ENCODE measurements around the gene CRYBB2. TPM values are rescaled to one million over a fixed set of nuclear protein-coding genes. Genes with fewer than 3 reads are reported as not detected.

Gene CRYBB2, protein sequence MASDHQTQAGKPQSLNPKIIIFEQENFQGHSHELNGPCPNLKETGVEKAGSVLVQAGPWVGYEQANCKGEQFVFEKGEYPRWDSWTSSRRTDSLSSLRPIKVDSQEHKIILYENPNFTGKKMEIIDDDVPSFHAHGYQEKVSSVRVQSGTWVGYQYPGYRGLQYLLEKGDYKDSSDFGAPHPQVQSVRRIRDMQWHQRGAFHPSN
- not detected for total RNA-seq
- polyA plus RNA-seq (2013, experiment 1 of 2) = not detected
- 0.05 TPM for polyA plus RNA-seq (2013, experiment 2 of 2)
- total RNA-seq = 0 to 0.26 (median 0) reads per million in 172 experiments

DNA sequence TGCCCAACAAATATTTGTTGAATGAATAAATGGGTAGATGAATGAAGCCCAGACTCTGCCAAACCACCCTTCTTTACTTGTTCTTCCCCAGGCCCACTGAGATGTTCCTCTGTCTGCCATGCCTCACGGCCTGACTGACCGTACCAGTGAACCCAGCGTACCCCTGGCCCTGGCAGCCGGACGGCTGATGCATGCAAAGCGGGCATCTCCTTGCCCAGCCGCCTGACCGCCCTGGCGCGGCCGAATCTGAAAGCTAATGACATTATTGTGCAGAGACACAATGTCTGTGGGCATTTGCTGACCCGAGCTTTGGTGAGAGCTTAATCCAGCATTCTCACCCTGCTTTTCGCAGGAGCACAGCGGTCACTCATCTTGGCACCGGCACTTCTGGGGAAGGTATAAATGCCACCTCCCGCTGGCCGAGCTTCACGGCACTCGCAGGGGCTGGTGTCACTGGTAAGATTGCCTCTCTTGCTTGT lies at the start of gene CRYBB2:
Gene CRYBB2 (plus strand): TSS at position 429 of the 479 bp plus-strand sequence. CDS start 1,791 bp downstream, outside the sequence.
- intact Hi-C loops (cut with DNase I, micrococcal nuclease) = no loop called here
- Mint-ChIP-seq H3K27me3 (peaks cover 47% of the 10 kb centered on the region), H3K9me3 (no peaks in the 10 kb centered on the region), H3K36me3 (ENCODE audit: low read depth) (no peaks in the 10 kb centered on the region), H3K27ac (no peak within 1 kb of the TSS), H3K4me1 (ENCODE audit: low read depth) (no peaks in the 10 kb centered on the region), H3K4me3 (no peak within 1 kb of the TSS)
- CTCF ChIA-PET = no interaction called here
- Histone ChIP-seq H3K9me3 (ENCODE audit: control insufficient read depth in 1 of 2, insufficient read depth in 1 of 2, low read length in 2 of 2) (no peaks in the 10 kb centered on the region), H3K4me3 (ENCODE audit: low read length) (no peak within 1 kb of the TSS), H3K27ac (ENCODE audit: low read depth in 1 of 2, low read length in 2 of 2) (no peak within 1 kb of the TSS), H3K36me3 (ENCODE audit: insufficient read depth, low read length) (no peaks in the 10 kb centered on the region), H3K27me3 (ENCODE audit: control insufficient read depth in 1 of 2, insufficient read depth in 2 of 2, low read length in 2 of 2) (peaks cover 10 to 14% of the 10 kb centered on the region in 2 experiments), H3K4me1 (ENCODE audit: insufficient read depth, low read length) (no peaks in the 10 kb centered on the region)
- TF ChIP-seq, protein P1, sequence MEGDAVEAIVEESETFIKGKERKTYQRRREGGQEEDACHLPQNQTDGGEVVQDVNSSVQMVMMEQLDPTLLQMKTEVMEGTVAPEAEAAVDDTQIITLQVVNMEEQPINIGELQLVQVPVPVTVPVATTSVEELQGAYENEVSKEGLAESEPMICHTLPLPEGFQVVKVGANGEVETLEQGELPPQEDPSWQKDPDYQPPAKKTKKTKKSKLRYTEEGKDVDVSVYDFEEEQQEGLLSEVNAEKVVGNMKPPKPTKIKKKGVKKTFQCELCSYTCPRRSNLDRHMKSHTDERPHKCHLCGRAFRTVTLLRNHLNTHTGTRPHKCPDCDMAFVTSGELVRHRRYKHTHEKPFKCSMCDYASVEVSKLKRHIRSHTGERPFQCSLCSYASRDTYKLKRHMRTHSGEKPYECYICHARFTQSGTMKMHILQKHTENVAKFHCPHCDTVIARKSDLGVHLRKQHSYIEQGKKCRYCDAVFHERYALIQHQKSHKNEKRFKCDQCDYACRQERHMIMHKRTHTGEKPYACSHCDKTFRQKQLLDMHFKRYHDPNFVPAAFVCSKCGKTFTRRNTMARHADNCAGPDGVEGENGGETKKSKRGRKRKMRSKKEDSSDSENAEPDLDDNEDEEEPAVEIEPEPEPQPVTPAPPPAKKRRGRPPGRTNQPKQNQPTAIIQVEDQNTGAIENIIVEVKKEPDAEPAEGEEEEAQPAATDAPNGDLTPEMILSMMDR (IDR thresholded peaks at IDR 0.05) = no peak
- DNase-seq (no peak), ATAC-seq (ENCODE audit: poor library complexity) (no peak)
- POLR2A ChIA-PET = no interaction called here

DNA sequence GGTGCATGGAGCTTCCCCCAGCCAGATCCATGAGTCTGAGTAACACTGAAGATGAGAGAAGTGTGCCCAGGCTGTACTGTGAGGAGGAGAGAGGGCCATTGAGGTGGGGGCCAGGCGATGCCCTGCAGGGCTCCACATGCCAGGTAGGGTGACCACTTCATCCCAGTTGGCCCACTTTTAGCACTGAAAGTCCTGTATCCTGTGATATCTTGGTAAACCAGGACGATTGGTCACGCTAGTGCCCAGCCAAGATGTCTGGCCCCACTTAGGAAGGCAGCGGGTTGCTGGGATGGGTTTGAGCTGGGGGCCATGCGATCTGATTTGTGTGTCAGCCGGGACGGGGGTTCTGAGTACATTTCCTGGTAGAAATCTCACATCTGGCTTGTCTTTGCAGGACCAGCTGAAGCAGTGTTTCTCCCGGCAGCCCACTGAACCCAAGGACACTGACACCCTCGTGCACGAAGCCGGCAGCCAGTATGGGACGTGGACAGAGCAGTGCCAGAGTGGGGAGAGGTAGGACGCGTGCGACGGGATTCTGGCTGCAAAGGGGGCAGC lies 48.9 kb upstream of the CRYBB2 start:
- Mint-ChIP-seq H3K27ac (no peak overlapping the region), H3K9me3 (no peaks in the 10 kb centered on the region), H3K36me3 (ENCODE audit: low read depth) (peaks cover 42% of the 10 kb centered on the region), H3K4me3 (no peak overlapping the region), H3K27me3 (no peaks in the 10 kb centered on the region), H3K4me1 (ENCODE audit: low read depth) (no peaks in the 10 kb centered on the region)
- POLR2A ChIA-PET = no interaction called here
- Histone ChIP-seq H3K36me3 (ENCODE audit: insufficient read depth, low read length) (no peaks in the 10 kb centered on the region), H3K27me3 (ENCODE audit: control insufficient read depth in 1 of 2, insufficient read depth in 2 of 2, low read length in 2 of 2) (no peaks in the 10 kb centered on the region), H3K4me1 (ENCODE audit: insufficient read depth, low read length) (no peaks in the 10 kb centered on the region), H3K27ac (ENCODE audit: low read depth in 1 of 2, low read length in 2 of 2) (no peak overlapping the region), H3K9me3 (ENCODE audit: control insufficient read depth in 1 of 2, insufficient read depth in 1 of 2, low read length in 2 of 2) (no peaks in the 10 kb centered on the region), H3K4me3 (ENCODE audit: low read length) (no peak overlapping the region)
- intact Hi-C loops (cut with DNase I, micrococcal nuclease) = loop anchor here in 1 of 2 experiments (5.0 kb wide), 2 partner anchors 218 to 233 kb away; partner anchors contain the start of gene KIAA1671
- CTCF ChIA-PET = no interaction called here
- ATAC-seq (ENCODE audit: poor library complexity) (no peak), DNase-seq (no peak)
- TF ChIP-seq, protein P1 (IDR thresholded peaks at IDR 0.05) = no peak

DNA sequence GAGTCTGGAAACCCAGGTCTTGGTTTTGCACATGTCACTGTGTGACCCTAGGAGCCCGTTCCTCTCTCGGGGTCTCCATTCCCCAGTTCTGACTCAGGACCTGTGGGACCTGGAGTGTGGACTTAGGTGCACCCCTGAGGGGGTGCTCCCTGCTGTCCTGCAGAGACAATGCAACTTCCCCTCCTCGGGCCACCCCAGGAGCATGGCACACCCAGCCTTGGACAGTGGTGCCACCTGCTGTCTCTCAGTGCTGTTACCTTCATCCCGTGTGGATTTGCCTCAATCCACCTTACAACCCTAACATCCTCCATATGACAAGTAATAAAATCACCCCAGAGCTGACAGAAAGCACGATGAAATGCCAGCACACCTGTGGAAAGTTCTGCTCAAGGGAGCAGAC lies 47.3 kb upstream of the CRYBB2 start:
- peak in 13 of 14 experiments; percentile 4 to 56 (median 32) for DNase-seq
- Histone ChIP-seq H3K9me3 (ENCODE audit: control insufficient read depth in 1 of 2, insufficient read depth in 1 of 2, low read length in 2 of 2) (no peaks in the 10 kb centered on the region), H3K4me1 (ENCODE audit: insufficient read depth, low read length) (no peaks in the 10 kb centered on the region), H3K4me3 (ENCODE audit: low read length) (no peak overlapping the region), H3K27ac (ENCODE audit: low read depth in 1 of 2, low read length in 2 of 2) (no peak overlapping the region), H3K36me3 (ENCODE audit: insufficient read depth, low read length) (no peaks in the 10 kb centered on the region), H3K27me3 (ENCODE audit: control insufficient read depth in 1 of 2, insufficient read depth in 2 of 2, low read length in 2 of 2) (no peaks in the 10 kb centered on the region)
- Mint-ChIP-seq H3K4me1 (ENCODE audit: low read depth) (no peaks in the 10 kb centered on the region), H3K27me3 (no peaks in the 10 kb centered on the region), H3K36me3 (ENCODE audit: low read depth) (peaks cover 59% of the 10 kb centered on the region), H3K4me3 (no peak overlapping the region), H3K27ac (no peak overlapping the region), H3K9me3 (no peaks in the 10 kb centered on the region)
- CTCF ChIA-PET = interaction anchor here (1.4 kb wide), 1 partner anchor 112 kb away, joined by 3 read pairs; no protein-coding TSS in a partner anchor
- intact Hi-C loops (cut with DNase I, micrococcal nuclease) = loop anchor here (1.0 to 5.0 kb wide), 5 partner anchors 91 to 235 kb away; partner anchors contain the start of gene KIAA1671 (in 1 of the 2)
- POLR2A ChIA-PET = no interaction called here
- TF ChIP-seq, protein P1 (IDR thresholded peaks at IDR 0.05) = peak; percentile 61
- peak; percentile 43 for ATAC-seq (ENCODE audit: poor library complexity)

Measured in CD4-positive, alpha-beta T cell (primary cell).